H1 (cell line): ENCODE measurements around the gene SLC22A14. TPM values are rescaled to one million over a fixed set of nuclear protein-coding genes. Genes with fewer than 3 reads are reported as not detected.

Source experiments
- CEBPB ChIP-seq: IDR thresholded peaks from 2 replicates; pipeline ENCODE4 v1.6.1; 2012; ENCODE audit warnings: low read depth, low read length
- FOSL1 ChIP-seq: IDR thresholded peaks from 2 replicates; pipeline ENCODE4 v1.6.1; 2011; ENCODE audit warnings: mild to moderate bottlenecking, low read depth, low read length, moderate library complexity; ENCODE audit not compliant: insufficient read depth
- GABPA ChIP-seq: IDR thresholded peaks from 2 replicates; pipeline ENCODE4 v1.6.1; 2011; ENCODE audit warnings: mild to moderate bottlenecking, low read length, moderate library complexity, borderline replicate concordance; ENCODE audit not compliant: insufficient read depth
- HDAC2 ChIP-seq, 2 experiments: fragments of 300-600 bp in 1 of 2; sonication (generic) in 1 of 2; IDR thresholded peaks; 2 replicates each; pipeline ENCODE4 v1.6.1; 2011 to 2012; ENCODE audit warnings: low read depth in 2 of 2, low read length in 2 of 2, mild to moderate bottlenecking in 2 of 2, moderate library complexity in 2 of 2, borderline replicate concordance in 1 of 2, inconsistent platforms in 1 of 2
- KDM1A ChIP-seq: fragments of 200-600, 300-600 bp; sonication (generic); IDR thresholded peaks from 2 replicates; pipeline ENCODE4 v1.7.1; 2016; ENCODE audit warnings: mild to moderate bottlenecking, low read length, borderline replicate concordance
- NRF1 ChIP-seq: IDR thresholded peaks from 2 replicates; pipeline ENCODE4 v1.6.1; 2011; ENCODE audit warnings: mild to moderate bottlenecking, low read depth, low read length, improper control_type of control experiment
- ZNF274 ChIP-seq: IDR thresholded peaks from 2 replicates; pipeline ENCODE4 v1.7.0; 2012; ENCODE audit warnings: low read length, borderline replicate concordance; ENCODE audit errors: extremely low read depth
- polyA plus RNA-seq, 7 experiments: library from polyadenylated mRNA; depleted of rRNA in 3 of 7; stranded (reverse) in 5 of 7; unstranded in 2 of 7; fragments of >200 nt in 5 of 7; fragments of 200-250 nt in 2 of 7; gene quantifications; 1 replicate in 5 of 7; 2 replicates in 1 of 7; 4 replicates in 1 of 7; pipeline versions ENCODE4 v1.2.1 to v1.2.3, GENCODE V29; 2011 to 2013; ENCODE audit warnings: missing spikeins in 2 of 7, mixed read lengths in 2 of 7
- total RNA-seq: library from RNA; stranded (reverse); fragmentation: NEBNext Ultra II Directional; extraction: Animal tissue kit (Norgen Biotek cat#: 25700); gene quantifications from 2 replicates; pipeline ENCODE4 v1.2.1, GENCODE V29; 2021

Gene SLC22A14
- total and polyA plus RNA-seq, 2 of the 8 experiments (the other 6 are each of a cell fraction or from before 2014, with no cell fraction given) = 0.03 TPM; not detected in 1

DNA sequence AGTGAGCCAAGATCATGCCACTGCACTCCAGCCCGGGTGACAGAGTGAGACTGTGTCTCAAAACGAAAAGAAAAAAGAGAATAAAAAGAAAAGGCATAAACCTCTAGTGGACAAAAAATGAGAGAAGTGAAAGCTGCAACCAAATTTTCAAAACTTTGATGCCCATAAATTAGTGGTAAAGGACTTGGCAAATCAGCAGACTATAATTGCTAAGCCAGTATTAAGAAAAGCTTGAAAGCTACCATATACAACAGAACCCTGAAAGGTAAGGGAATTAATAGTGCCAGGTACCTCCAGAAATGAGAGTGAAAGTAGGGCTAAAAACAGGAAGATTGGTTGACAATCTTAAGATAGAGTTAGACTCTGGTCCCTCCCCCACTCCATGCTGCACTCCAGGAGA, 49.4 kb upstream of the SLC22A14 start (continued):
- TF ChIP-seq HDAC2 (IDR thresholded peaks at IDR 0.05; ENCODE audit: borderline replicate concordance in 1 of 2, low read depth in 2 of 2, low read length in 2 of 2) (no peak), NRF1 (no peak), KDM1A (no peak), ZNF274 (no peak), GABPA (no peak), FOSL1 (no peak), CEBPB (no peak)
